ENCODE data around the gene SF3B6.
A peak's percentile ranks its signal among the peaks of the same experiment; 100 is the strongest.

Gene SF3B6, protein sequence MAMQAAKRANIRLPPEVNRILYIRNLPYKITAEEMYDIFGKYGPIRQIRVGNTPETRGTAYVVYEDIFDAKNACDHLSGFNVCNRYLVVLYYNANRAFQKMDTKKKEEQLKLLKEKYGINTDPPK

DNA sequence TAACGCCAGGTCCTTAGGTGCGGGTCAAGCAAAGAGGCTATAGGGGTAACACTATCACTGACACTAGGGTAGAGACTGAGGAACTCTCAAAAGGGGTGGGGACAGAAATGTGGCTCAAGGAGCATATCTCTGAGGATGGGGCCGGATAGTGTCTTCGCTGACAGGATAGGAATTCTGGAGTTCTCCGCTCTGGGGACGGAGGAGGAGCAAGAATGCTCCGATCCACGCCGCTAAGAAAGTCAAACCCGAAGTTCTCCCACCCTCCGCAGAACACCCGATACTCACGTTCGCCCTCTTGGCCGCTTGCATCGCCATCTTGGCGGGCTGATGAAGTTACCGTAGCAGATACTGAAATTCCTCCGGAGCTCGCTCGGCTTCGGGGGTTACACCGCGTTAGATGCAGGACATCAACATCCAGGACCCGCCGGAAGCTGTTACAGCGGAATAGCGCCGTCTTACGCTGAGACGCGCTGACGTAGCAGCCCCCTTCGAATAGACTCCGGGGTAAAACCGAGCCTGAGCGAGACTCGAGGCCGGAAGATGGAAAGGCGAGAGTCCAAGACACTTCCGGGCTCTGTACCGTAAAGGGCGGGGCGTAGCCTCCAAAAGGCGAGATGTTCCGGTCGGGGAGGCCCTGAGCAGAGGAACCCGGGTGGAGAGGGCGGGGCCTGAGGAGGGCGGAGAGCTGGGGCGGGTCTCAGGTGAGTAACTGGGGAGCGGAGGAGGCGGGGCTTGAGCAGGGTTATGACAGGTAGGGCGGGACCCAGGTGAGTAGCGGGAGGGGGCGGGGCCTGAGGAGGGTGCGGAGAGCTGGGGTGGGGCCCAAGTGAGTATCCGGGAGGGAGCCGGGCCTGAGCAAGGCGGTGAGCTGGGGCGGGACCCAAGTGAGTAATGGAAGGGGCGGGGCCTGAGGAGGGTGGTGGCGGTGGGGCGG lies at the start of gene SF3B6:
SF3B6 (minus strand) TSS at position 412 of the 934 bp plus-strand sequence; CDS start at position 315, 97 bp downstream.
- H3K4me3 ChIP-seq (ENCODE audit: low read depth, low read length): peak within 1 kb of the TSS; percentile 98
- peak; percentile 99 for DNase-seq (ENCODE audit: low read depth, low spot score)
- TF ChIP-seq, protein P1, sequence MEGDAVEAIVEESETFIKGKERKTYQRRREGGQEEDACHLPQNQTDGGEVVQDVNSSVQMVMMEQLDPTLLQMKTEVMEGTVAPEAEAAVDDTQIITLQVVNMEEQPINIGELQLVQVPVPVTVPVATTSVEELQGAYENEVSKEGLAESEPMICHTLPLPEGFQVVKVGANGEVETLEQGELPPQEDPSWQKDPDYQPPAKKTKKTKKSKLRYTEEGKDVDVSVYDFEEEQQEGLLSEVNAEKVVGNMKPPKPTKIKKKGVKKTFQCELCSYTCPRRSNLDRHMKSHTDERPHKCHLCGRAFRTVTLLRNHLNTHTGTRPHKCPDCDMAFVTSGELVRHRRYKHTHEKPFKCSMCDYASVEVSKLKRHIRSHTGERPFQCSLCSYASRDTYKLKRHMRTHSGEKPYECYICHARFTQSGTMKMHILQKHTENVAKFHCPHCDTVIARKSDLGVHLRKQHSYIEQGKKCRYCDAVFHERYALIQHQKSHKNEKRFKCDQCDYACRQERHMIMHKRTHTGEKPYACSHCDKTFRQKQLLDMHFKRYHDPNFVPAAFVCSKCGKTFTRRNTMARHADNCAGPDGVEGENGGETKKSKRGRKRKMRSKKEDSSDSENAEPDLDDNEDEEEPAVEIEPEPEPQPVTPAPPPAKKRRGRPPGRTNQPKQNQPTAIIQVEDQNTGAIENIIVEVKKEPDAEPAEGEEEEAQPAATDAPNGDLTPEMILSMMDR (IDR thresholded peaks at IDR 0.05; ENCODE audit: low read depth, low read length): no peak
- in situ Hi-C loops (cut with HindIII; ENCODE audit: low sequenced_read_pairs): no loop called here

DNA sequence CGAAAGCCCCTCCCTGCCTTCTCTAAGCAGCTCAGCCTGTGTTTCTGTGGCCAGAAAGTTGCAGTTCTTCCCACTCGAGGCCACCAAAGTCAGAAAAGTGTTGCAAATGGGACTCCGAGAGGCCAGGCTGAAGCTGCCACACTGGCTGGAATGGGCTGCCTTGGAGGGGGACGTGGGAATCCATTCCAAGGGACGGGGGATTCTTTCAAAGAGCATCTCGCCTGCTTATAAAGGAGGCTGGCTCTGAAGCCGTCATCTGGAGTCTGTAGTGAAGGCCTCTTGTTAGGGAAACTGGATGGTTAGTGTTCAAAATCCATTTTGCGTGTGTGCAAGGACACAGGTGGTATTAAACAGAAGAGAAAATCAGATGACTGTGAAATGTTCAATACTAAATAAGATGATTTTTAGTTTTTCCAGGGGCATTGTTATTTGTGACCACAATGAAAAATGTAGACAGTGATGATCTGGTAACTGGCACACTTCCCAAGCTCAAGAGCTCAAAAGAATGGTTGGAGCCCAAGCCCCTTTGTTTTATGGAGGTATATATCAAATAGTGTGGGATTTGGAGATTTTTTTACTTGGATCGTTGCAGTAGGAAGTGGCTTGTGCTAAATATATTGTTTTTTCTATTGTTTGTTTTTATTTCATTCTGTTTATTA lies 47.9 kb upstream of the SF3B6 start:
- peak overlapping the region; percentile 81 for H3K4me3 ChIP-seq (ENCODE audit: low read depth, low read length)
- DNase-seq (ENCODE audit: low read depth, low spot score): peak; percentile 62
- in situ Hi-C loops (cut with HindIII; ENCODE audit: low sequenced_read_pairs): no loop called here
- TF ChIP-seq, protein P1 (IDR thresholded peaks at IDR 0.05; ENCODE audit: low read depth, low read length): no peak

DNA sequence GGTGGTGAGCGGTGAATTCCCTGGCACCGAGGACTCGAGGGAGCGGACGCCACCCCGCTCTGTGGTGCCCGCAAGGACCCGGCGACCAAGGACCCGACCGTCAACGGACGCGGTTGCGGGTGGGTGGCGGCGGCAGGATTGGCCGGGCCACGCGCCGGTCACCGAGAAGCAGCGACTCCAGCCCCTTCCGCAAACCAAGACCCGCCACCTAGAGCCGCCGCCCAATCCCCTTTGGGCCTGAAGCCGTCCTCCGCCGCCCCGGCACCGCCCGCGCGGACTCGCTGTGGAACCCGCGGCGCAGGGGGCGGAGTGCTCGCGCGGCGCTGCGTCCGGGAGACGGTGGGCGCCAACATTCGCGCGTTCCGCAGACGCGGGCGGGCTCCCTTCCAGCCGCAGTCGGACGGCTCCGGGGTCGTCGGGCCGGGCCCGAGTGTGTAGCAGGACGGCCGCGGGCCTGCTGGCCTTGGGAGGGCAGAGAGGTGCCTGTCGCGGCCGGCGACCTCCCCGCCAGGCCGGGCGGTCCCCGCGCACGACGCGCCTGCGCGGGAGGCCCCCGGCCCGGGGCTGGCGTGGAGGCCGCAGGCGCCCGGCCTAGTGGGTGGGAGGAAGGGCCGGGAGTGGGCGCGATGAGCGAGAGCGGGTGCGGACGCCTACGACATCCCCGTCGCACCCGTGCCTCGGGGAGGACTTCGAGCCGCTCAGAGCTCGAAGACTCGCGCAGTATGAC lies 47.2 kb upstream of the SF3B6 start, which contains the start of the genes FAM228B and PFN4:
FAM228B (plus strand) TSS at position 275 of the 727 bp plus-strand sequence. CDS start 893 bp downstream, outside the sequence.
PFN4 (minus strand) TSS at position 140 of the 727 bp plus-strand sequence. CDS start 799 bp downstream, outside the sequence.
- TF ChIP-seq, protein P1 (IDR thresholded peaks at IDR 0.05; ENCODE audit: low read depth, low read length): no peak
- peak; percentile 81 for DNase-seq (ENCODE audit: low read depth, low spot score)
- in situ Hi-C loops (cut with HindIII; ENCODE audit: low sequenced_read_pairs): no loop called here
- peak within 1 kb of the TSS; percentile 81 for H3K4me3 ChIP-seq (ENCODE audit: low read depth, low read length)

DNA sequence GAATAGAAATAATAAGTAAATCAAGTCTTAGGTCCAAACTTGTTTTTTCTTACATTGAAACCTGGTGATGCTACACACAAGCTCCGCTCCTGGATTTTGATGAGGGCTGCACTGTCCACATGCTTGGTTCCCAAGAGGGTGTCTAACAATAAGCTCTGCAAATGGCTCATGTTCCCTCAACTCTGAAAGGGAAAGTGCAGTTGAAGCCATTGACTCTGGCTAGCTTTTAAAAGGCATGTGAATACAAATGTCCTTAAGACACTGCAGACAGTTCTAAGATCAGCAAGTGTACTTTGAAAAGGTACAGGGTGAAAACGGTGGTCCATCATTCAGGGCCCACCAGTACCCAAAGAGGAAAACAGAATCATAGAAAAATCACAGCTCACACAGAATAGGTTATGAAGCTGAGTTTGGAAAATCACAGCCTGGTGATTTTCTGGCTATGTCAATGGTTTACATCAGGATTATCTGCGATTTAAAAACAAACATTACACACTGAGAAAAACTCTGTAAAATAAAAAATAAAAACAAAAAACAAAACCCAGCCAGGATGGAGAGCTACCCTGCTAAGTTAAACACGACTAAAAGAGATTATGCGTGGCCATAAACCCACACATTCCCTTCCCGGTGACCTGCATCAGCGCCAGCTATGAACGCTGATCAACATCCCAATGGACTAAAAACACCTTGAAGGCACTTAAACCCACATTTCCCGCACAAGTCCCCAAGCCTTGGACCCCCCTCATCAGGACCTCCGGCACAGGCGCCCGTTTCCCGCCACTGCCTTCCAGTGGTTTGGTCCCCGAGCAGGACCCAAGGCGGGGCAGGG lies 46.5 kb upstream of the SF3B6 start:
- DNase-seq (ENCODE audit: low read depth, low spot score): peak; percentile 16
- TF ChIP-seq, protein P1 (IDR thresholded peaks at IDR 0.05; ENCODE audit: low read depth, low read length): no peak
- peak overlapping the region; percentile 81 for H3K4me3 ChIP-seq (ENCODE audit: low read depth, low read length)
- in situ Hi-C loops (cut with HindIII; ENCODE audit: low sequenced_read_pairs): no loop called here

DNA sequence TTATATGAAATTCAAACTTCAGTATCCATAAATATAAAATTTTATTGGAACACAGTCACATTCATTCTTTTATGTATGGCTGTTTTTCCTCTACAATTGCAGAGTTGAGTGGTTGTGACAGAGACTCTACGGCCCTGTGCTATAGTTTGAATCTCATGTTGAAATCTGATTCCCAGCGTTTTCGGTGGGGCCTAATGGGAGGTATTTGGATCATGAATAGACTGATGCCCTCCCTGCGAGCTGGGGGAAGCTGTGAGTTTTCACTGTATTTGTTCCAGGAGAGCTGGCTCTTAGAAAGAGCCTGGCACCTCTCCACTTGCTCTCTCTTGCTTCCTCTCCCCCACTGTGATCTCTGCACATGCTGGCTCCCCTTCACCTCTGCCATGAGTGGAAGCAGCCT lies 45.3 kb upstream of the SF3B6 start:
- in situ Hi-C loops (cut with HindIII; ENCODE audit: low sequenced_read_pairs): no loop called here
- no peak for DNase-seq (ENCODE audit: low read depth, low spot score)
- no peak overlapping the region for H3K4me3 ChIP-seq (ENCODE audit: low read depth, low read length)
- TF ChIP-seq, protein P1 (IDR thresholded peaks at IDR 0.05; ENCODE audit: low read depth, low read length): no peak

Measured in astrocyte of the spinal cord (primary cell).